MM.1S (cell line): ENCODE measurements around the gene PPP1R1C.

Experiments
- CTCF ChIP-seq: fragments of 300-600 bp; sonication (generic); IDR thresholded peaks from 2 replicates; pipeline ENCODE4 v1.5.1; 2016; ENCODE audit warnings: antibody characterized with exemption, low read length, mixed read lengths
- EZH2 ChIP-seq: fragments of 300-600 bp; sonication (generic); optimal IDR thresholded peaks from 2 replicates; pipeline ENCODE3; 2017; ENCODE audit warnings: low read depth, mild to moderate bottlenecking, antibody characterized with exemption, low read length, mixed read lengths

- no peak for TF ChIP-seq EZH2
- no peak for TF ChIP-seq CTCF
These were observed 158.6 kb downstream of the PPP1R1C start for GRCh38 chr2:182144041-182144775.
